SK-N-MC (cell line): ENCODE results near the gene RFFL.

Source experiments
- DNase-seq: peaks from one replicate; pipeline ENCODE4 v3.0.0-alpha.2; 2011; ENCODE audit warnings: low read depth, low spot score
- H3K27ac ChIP-seq: fragments of 200-600 bp; sonication (generic); 2 replicates; pipeline ENCODE4 v1.5.1; 2016; ENCODE audit warnings: mixed run types
- H3K36me3 ChIP-seq: fragments of 200-600 bp; sonication (generic); 2 replicates; pipeline ENCODE4 v1.6.1; 2017; ENCODE audit warnings: antibody characterized with exemption, low read length, mixed read lengths; ENCODE audit not compliant: insufficient read depth
- H3K4me3 ChIP-seq: fragments of 200-600 bp; sonication (generic); 2 replicates; pipeline ENCODE4 v1.5.1; 2016
- H3K9ac ChIP-seq: fragments of 200-600 bp; sonication (generic); 2 replicates; pipeline ENCODE4 v1.8.0; 2017; ENCODE audit warnings: mixed run types, mixed read lengths; ENCODE audit not compliant: insufficient read length
- H3K9me3 ChIP-seq: fragments of 200-600 bp; sonication (generic); 2 replicates; pipeline ENCODE4 v1.6.1; 2017; ENCODE audit warnings: low read depth, mild to moderate bottlenecking, antibody characterized with exemption, low read length, moderate library complexity, mixed read lengths
- EZH2 ChIP-seq: fragments of 200-600 bp; sonication (generic); IDR thresholded peaks from one replicate; pipeline ENCODE4 v1.6.1; 2017; ENCODE audit warnings: antibody characterized with exemption
- FOXP2 ChIP-seq: optimal IDR thresholded peaks from 2 replicates; pipeline ENCODE3; 2011; ENCODE audit warnings: mild to moderate bottlenecking, moderate library complexity; ENCODE audit not compliant: insufficient read depth; ENCODE audit errors: extremely low read length, control extremely low read depth
- POLR2AphosphoS5 ChIP-seq: IDR thresholded peaks from 2 replicates; pipeline ENCODE4 v1.6.1; 2012; ENCODE audit warnings: mild to moderate bottlenecking, low read depth, low read length, borderline replicate concordance

The RFFL gene

DNA sequence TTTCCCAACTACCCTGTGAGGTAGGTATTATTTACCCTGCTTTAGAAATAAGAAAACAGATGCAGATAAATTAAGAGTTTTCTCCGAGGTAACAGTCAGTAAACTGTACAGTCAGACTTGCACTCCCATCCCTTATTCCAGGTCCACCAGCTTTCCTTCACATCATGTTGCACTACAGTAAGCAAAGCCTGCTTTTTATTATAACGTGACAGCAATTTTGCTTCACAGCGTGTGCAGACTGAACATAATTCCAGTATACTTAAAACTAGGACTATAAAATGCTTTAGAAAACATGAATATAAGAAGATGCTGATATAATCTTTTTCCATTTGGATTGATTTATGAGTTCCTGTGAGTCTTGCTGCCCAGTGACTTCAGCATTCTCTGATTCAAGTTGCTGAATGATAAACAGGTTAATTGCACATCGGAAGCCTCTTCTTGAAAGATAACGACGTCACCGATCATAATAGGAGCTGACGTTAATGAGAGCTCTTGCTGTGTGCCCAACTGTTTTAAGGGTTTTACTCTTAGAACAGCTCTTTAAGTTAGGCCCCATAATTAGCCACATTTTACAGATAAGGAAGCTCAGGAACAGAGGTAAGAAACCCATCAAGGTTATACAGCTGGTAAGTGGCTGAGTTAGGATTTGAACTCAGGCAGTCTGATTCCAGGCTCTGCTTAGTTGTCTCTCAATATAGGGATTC lies 81.8 kb downstream of the RFFL start:
- peak; percentile 60 for DNase-seq

GRCh38 chr17:34980681-34981537 lies 82.6 kb downstream of the RFFL start:
- peak overlapping the region; percentile 69 for H3K27ac ChIP-seq
- H3K4me3 ChIP-seq: peak overlapping the region; percentile 88
- H3K9me3 ChIP-seq: no peaks in the 10 kb centered on the region
- peaks cover 18% of the 10 kb centered on the region; the same call in 1 of the 2 replicates for H3K36me3 ChIP-seq
- no peak for DNase-seq
- TF ChIP-seq POLR2AphosphoS5 (no peak), FOXP2 (no peak), EZH2 (no peak)
- peak overlapping the region; percentile 92 for H3K9ac ChIP-seq

More for the DNA sequence above, 81.8 kb downstream of the RFFL start:
- Histone ChIP-seq H3K9ac (peak overlapping the region; percentile 92), H3K4me3 (peak overlapping the region; percentile 88), H3K36me3 (peaks cover 24% of the 10 kb centered on the region), H3K9me3 (no peaks in the 10 kb centered on the region), H3K27ac (peak overlapping the region; percentile 69; the same call in 1 of the 2 replicates)
- no peak for TF ChIP-seq FOXP2
- no peak for TF ChIP-seq POLR2AphosphoS5
- TF ChIP-seq EZH2: no peak

GRCh38 chr17:34980353-34980680 lies 83.2 kb downstream of the RFFL start, which contains the start of gene LIG3:
Gene LIG3, plus strand, starts transcription at chr17:34980512. Its CDS starts 2,494 bp downstream, at chr17:34983006.
- Histone ChIP-seq H3K27ac (peak within 1 kb of the TSS; percentile 69), H3K4me3 (peak within 1 kb of the TSS; percentile 88)
- peak; percentile 75 for TF ChIP-seq POLR2AphosphoS5
- no peak for TF ChIP-seq EZH2

GRCh38 chr17:34979650-34980352 lies 83.7 kb downstream of the RFFL start:
- H3K36me3 ChIP-seq: peaks cover 10% of the 10 kb centered on the region; the same call in 1 of the 2 replicates
- TF ChIP-seq POLR2AphosphoS5 (no peak), FOXP2 (no peak), EZH2 (no peak)

More at GRCh38 chr17:34980353-34980680, 83.2 kb downstream of the RFFL start, which contains the start of gene LIG3:
- Histone ChIP-seq H3K36me3 (peaks cover 12% of the 10 kb centered on the region; the same call in 1 of the 2 replicates), H3K9ac (peak within 1 kb of the TSS; percentile 92), H3K9me3 (no peaks in the 10 kb centered on the region)
- DNase-seq: peak; percentile 70

GRCh38 chr17:34979153-34979552 lies 84.4 kb downstream of the RFFL start:
- no peak for TF ChIP-seq POLR2AphosphoS5
- TF ChIP-seq EZH2: no peak
- no peak for TF ChIP-seq FOXP2
- Histone ChIP-seq H3K27ac (no peak overlapping the region), H3K9me3 (no peaks in the 10 kb centered on the region), H3K4me3 (peak overlapping the region; percentile 88; the same call in 1 of the 2 replicates), H3K9ac (no peak overlapping the region), H3K36me3 (peaks cover 10% of the 10 kb centered on the region; the same call in 1 of the 2 replicates)
- no peak for DNase-seq

More at GRCh38 chr17:34979650-34980352, 83.7 kb downstream of the RFFL start:
- DNase-seq: no peak
- Histone ChIP-seq H3K27ac (no peak overlapping the region), H3K4me3 (peak overlapping the region; percentile 88), H3K9ac (peak overlapping the region; percentile 92), H3K9me3 (no peaks in the 10 kb centered on the region)

GRCh38 chr17:34974794-34975785 lies 88.4 kb downstream of the RFFL start:
- Histone ChIP-seq H3K4me3 (no peak overlapping the region), H3K27ac (no peak overlapping the region), H3K9me3 (no peaks in the 10 kb centered on the region), H3K9ac (no peak overlapping the region), H3K36me3 (no peaks in the 10 kb centered on the region)
- DNase-seq: no peak
- no peak for TF ChIP-seq EZH2
- no peak for TF ChIP-seq FOXP2
- TF ChIP-seq POLR2AphosphoS5: no peak

DNA sequence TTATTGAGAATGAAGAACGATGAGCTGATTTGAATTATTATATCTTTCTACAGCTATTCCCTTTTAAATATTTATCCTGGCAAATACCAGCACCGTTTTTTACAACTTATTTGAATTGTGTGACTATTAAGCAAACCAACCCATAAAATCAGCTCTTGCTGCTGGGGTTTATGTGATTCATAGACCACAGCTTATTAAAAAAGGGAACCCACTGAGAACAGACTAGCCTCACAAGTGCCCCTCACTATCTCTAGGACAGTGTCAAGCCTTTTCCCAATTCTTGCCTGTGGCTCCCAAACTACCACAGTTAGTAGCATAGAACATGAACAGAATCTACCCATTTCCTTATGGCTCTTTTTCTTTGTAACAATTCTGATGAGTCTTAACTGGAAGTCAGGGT lies 89.3 kb downstream of the RFFL start:
- TF ChIP-seq POLR2AphosphoS5 (no peak), FOXP2 (no peak), EZH2 (no peak)

More for the DNA sequence above, 89.3 kb downstream of the RFFL start:
- Histone ChIP-seq H3K9me3 (no peaks in the 10 kb centered on the region), H3K36me3 (no peaks in the 10 kb centered on the region), H3K27ac (no peak overlapping the region), H3K4me3 (no peak overlapping the region), H3K9ac (no peak overlapping the region)
- no peak for DNase-seq
